GM10248 (cell line): Measurements from ENCODE around the gene BCL6B.

Experiments
- CTCF ChIA-PET: fragments of 300-600 bp; sonication (Branson Sonifier 250); formaldehyde crosslinking; extraction: SDS; loops from one replicate; lab custom pipeline; 2021; ENCODE audit warnings: antibody characterized with exemption; lab: Yijun Ruan, JAX
- POLR2A ChIA-PET: fragments of 350-650 bp; sonication (Branson Sonifier 250); formaldehyde crosslinking; extraction: SDS; loops from one replicate; lab custom pipeline; 2020; ENCODE audit warnings: antibody characterized with exemption; lab: Yijun Ruan, JAX
- DNase-seq: peaks from one replicate; pipeline ENCODE4 v3.0.0; 2012; ENCODE audit errors: extremely low spot score
- TF ChIP-seq, protein P1 (sequence below): IDR thresholded peaks from 2 replicates; pipeline ENCODE4 v1.5.1; 2012; ENCODE audit warnings: mild to moderate bottlenecking, low read depth; ENCODE audit errors: extremely low read depth, missing control alignments, control extremely low read depth

The BCL6B gene

DNA sequence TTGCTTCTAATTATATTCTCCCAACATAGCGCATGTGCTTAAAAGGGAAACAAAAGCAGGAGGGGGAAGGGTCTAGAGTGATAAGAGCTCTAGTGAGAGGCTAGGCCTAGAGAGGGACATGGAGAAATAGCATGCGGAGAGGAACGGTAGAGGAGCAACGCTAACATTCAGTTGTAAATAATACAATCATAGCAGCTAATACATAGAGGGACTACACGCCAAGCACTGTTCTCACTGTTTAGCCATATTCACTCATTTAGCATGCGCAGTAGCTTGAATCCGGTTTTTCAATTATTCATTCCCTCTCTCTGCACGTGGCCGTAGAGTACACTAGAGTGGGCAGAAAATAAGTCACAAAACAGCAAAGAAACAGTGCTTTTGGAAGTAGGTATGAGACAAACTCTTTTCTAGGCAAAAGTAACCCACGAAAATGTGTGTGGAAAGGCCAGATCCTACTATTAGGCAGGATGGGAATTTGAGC is 28.7 kb upstream of the BCL6B start:
- no peak for DNase-seq
- ChIA-PET POLR2A (no interaction called here), CTCF (interaction anchor here (1.1 to 4.3 kb wide), 4 partner anchors 10 to 83 kb away, joined by 3 to 24 read pairs (median 10); no protein-coding TSS in a partner anchor)

DNA sequence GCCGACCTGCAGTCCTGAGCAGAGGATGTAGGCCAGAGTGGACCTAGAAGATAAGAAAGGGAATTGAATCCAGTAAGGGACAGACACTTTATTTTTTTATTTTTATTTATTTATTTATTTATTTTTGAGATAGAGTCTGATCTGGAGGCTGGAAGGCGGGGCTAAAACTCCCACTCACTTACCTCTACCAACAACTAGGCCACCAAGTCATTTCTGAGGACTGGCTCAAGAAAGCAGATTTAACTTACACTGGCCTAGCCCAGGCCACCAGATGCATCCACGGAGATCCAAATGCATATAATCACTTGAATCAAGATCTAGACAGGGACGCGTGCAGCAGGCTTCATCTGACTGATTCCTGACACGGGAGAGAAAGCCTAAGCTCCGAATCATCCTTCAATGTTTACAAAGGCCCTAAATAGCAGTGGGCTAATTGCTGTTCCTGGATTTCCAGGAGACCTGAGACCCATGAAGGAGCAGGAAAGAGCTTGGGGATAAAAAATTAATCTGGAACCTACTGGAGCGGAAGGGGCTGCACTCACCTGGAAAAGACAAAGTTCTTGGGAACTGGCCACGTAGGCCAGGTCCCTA is 28.1 kb upstream of the BCL6B start:
- no peak for DNase-seq
- ChIA-PET POLR2A (no interaction called here), CTCF (interaction anchor here (1.5 to 4.3 kb wide), 4 partner anchors 9 to 80 kb away, joined by 5 to 24 read pairs (median 12); no protein-coding TSS in a partner anchor)
- TF ChIP-seq, protein P1, sequence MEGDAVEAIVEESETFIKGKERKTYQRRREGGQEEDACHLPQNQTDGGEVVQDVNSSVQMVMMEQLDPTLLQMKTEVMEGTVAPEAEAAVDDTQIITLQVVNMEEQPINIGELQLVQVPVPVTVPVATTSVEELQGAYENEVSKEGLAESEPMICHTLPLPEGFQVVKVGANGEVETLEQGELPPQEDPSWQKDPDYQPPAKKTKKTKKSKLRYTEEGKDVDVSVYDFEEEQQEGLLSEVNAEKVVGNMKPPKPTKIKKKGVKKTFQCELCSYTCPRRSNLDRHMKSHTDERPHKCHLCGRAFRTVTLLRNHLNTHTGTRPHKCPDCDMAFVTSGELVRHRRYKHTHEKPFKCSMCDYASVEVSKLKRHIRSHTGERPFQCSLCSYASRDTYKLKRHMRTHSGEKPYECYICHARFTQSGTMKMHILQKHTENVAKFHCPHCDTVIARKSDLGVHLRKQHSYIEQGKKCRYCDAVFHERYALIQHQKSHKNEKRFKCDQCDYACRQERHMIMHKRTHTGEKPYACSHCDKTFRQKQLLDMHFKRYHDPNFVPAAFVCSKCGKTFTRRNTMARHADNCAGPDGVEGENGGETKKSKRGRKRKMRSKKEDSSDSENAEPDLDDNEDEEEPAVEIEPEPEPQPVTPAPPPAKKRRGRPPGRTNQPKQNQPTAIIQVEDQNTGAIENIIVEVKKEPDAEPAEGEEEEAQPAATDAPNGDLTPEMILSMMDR: no peak

More for the DNA sequence above, 28.7 kb upstream of the BCL6B start:
- TF ChIP-seq, protein P1: no peak

DNA sequence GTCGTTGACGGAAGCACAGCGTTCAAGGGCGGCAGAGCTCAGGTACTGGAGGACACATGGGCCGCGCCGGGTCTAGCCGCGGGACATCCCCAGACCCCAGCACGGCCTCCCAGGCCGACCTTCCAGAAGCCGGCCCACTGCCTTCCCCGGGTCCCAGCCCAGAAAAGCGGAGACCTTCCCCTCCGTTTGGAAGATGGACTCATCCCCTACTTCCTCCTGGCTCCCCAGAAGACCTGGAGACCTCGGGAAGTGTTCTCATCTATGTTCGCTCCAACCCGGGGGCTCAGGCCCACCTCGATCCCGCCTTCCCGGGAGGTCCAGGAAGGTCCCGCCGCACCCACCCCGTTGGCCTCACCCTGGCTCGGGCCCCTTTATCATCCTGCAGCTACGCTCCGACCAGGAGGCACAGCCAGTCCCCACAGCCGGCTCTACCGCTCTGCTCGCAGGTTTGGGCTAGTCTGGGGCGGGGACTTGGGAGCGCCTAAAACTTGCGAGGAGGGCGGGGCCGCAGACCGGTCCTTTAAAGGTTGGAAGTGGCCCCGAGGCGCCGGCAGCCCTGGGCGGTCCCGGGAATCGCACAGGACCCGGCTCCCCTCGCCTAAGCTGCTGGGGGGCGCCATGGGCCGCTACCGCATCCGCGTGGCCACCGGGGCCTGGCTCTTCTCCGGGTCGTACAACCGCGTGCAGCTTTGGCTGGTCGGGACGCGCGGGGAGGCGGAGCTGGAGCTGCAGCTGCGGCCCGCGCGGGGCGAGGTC is 27.2 kb upstream of the BCL6B start, which contains the start of gene ALOX12:
ALOX12 (plus strand) TSS at position 550 of the 756 bp plus-strand sequence; CDS start at position 619, 69 bp downstream.
- TF ChIP-seq, protein P1: no peak
- CTCF ChIA-PET: interaction anchor here (1.1 to 4.3 kb wide), 6 partner anchors 8 to 152 kb away, joined by 3 to 24 read pairs (median 8); no protein-coding TSS in a partner anchor
- no peak for DNase-seq
- POLR2A ChIA-PET: no interaction called here

DNA sequence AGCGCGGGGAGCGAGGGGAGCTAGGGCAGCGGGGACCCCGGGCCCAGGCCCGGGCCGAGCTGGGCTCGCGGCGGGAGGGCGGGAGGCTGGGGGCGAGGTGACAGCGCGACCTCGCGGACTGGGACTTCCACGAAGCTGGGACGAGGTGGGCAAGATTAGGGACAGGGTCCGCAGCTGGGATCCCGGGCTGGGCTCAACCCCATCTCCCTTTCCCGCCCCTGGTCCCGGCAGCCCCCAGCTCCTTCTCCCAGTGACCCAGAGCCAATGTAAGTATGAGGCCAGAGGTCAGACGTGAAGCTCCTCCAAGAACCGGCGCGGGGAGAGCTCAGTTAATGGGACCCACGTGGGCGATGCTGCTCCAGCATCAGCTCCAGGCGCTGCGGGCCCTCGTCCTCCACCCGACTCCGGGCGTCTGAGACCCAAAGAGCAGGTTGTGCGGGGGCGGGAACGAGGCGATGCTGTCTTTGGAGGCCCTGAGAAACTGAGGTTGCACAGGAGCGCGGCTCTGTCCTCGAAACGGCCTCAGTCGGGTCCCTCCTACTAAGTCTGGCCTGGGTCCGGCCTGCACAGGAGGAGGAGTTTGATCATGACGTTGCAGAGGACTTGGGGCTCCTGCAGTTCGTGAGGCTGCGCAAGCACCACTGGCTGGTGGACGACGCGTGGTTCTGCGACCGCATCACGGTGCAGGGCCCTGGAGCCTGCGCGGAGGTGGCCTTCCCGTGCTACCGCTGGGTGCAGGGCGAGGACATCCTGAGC is 26.4 kb upstream of the BCL6B start:
- ChIA-PET POLR2A (no interaction called here), CTCF (interaction anchor here (1.1 to 4.3 kb wide), 4 partner anchors 7 to 153 kb away, joined by 3 to 24 read pairs (median 7); no protein-coding TSS in a partner anchor)
- TF ChIP-seq, protein P1: no peak
- no peak for DNase-seq

DNA sequence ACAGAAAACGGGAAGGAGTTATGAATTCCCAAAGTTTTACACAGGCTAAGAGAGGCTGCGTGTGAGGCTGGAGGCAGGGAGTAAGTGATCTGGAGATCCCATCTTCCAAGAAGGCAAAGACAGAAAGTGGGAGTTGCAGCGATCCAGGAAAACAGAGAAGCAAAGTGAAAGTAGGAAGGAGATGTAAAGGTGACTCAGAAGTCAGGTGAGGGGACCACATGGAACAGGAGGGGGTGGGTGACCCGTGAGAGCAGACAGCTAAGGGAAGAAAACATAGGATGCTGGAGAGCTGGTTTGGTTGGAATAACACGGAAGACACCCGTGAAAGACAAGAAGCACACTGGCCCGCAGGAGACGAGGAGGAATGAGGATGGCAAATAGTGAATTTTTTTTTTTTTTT is 25.7 kb upstream of the BCL6B start:
- TF ChIP-seq, protein P1: no peak
- CTCF ChIA-PET: interaction anchor here (1.5 to 2.8 kb wide), 2 partner anchors 83 to 153 kb away, joined by 3 to 11 read pairs; no protein-coding TSS in a partner anchor
- DNase-seq: no peak
- POLR2A ChIA-PET: no interaction called here
